HG02642 (cell line): ENCODE data around the gene BHLHA15.

ENCODE experiments used
- ATAC-seq: cut with Tn5 transposase; IDR thresholded peaks from one replicate; pipeline ENCODE4 v1.9.1; 2021; ENCODE audit warnings: mild to moderate bottlenecking; ENCODE audit not compliant: unreplicated experiment, poor library complexity

Gene BHLHA15

GRCh38 chr7:98211221-98211675, at the start of gene BHLHA15:
Gene BHLHA15, plus strand, starts transcription at chr7:98211439. Its CDS starts 871 bp downstream, at chr7:98212310.
- ATAC-seq, result peak; percentile 44

GRCh38 chr7:98162758-98163157, 48.5 kb upstream of the BHLHA15 start:
- peak; percentile 39 for ATAC-seq

- no peak for ATAC-seq
Measured at GRCh38 chr7:98163269-98163668, 48.0 kb upstream of the BHLHA15 start.

- ATAC-seq, result no peak
Measured at GRCh38 chr7:98163704-98164494, 47.3 kb upstream of the BHLHA15 start.

GRCh38 chr7:98165827-98166667, 45.2 kb upstream of the BHLHA15 start:
- peak; percentile 74 for ATAC-seq

GRCh38 chr7:98166668-98166970, 44.6 kb upstream of the BHLHA15 start:
- no peak for ATAC-seq

- no peak for ATAC-seq
Measured at GRCh38 chr7:98167653-98168052, 43.6 kb upstream of the BHLHA15 start.

- ATAC-seq, result no peak
Measured at GRCh38 chr7:98168181-98168903, 42.9 kb upstream of the BHLHA15 start.

- ATAC-seq, result no peak
Measured at GRCh38 chr7:98168904-98169621, 42.2 kb upstream of the BHLHA15 start.

- ATAC-seq, result no peak
Measured at GRCh38 chr7:98170966-98171365, 40.3 kb upstream of the BHLHA15 start.

- ATAC-seq, result no peak
Measured at GRCh38 chr7:98171449-98171848, 39.8 kb upstream of the BHLHA15 start.

- ATAC-seq, result no peak
Measured at GRCh38 chr7:98174334-98175259, 36.6 kb upstream of the BHLHA15 start.

- no peak for ATAC-seq
Measured at GRCh38 chr7:98175260-98175940, 35.8 kb upstream of the BHLHA15 start.

- no peak for ATAC-seq
Measured at GRCh38 chr7:98177553-98177952, 33.7 kb upstream of the BHLHA15 start.

- ATAC-seq, result no peak
Measured at GRCh38 chr7:98178321-98178720, 32.9 kb upstream of the BHLHA15 start.

- no peak for ATAC-seq
Measured at GRCh38 chr7:98178762-98179490, 32.3 kb upstream of the BHLHA15 start.

- no peak for ATAC-seq
Measured at GRCh38 chr7:98180751-98181150, 30.5 kb upstream of the BHLHA15 start.

GRCh38 chr7:98185101-98185500, 26.1 kb upstream of the BHLHA15 start:
- ATAC-seq, result no peak
